ENCODE measurements around the gene RADX.

Gene RADX

GRCh38 chrX:106684207-106684606 lies 72.4 kb downstream of the RADX start:
- Histone ChIP-seq H3K27me3 (replicated peaks; ENCODE audit: insufficient read depth, low read length) (no peaks in the 10 kb centered on the region), H3K27ac (ENCODE audit: low read length) (no peak overlapping the region), H3F3A (ENCODE audit: insufficient read depth, low read length) (no peaks in the 10 kb centered on the region), H3K9ac (ENCODE audit: low read length) (no peak overlapping the region), H3K9me2 (replicated peaks; ENCODE audit: insufficient read depth, low read length) (no peaks in the 10 kb centered on the region), H4K20me1 (ENCODE audit: insufficient read depth, low read length) (no peaks in the 10 kb centered on the region), H3K4me2 (ENCODE audit: low read depth, low read length) (no peak overlapping the region), H3K4me1 (ENCODE audit: low read length) (no peaks in the 10 kb centered on the region), H3K9me3 (replicated peaks; ENCODE audit: insufficient read depth, low read length) (no peaks in the 10 kb centered on the region), H3K79me2 (ENCODE audit: low read length) (no peaks in the 10 kb centered on the region), H3K36me3 (replicated peaks; ENCODE audit: insufficient read depth, low read length) (no peaks in the 10 kb centered on the region), H2AFZ (ENCODE audit: low read length) (no peak overlapping the region), H3K4me3 (ENCODE audit: low read length) (no peak overlapping the region)
- no peak for DNase-seq
- no peak for TF ChIP-seq EZH2 (optimal IDR thresholded peaks at IDR 0.05; ENCODE audit: low read depth, low read length)
- no peak for TF ChIP-seq CTCF (IDR thresholded peaks at IDR 0.05; ENCODE audit: low read length)
- TF ChIP-seq EZH2phosphoT487 (IDR thresholded peaks at IDR 0.05; ENCODE audit: low read length): no peak

- no peaks in the 10 kb centered on the region for H3F3A ChIP-seq (ENCODE audit: insufficient read depth, low read length)
- no peak for DNase-seq
- no peak overlapping the region for H3K4me3 ChIP-seq (ENCODE audit: low read length)
- no peaks in the 10 kb centered on the region for H3K4me1 ChIP-seq (ENCODE audit: low read length)
- no peaks in the 10 kb centered on the region for H3K9me2 ChIP-seq (replicated peaks; ENCODE audit: insufficient read depth, low read length)
- no peaks in the 10 kb centered on the region for H3K9me3 ChIP-seq (replicated peaks; ENCODE audit: insufficient read depth, low read length)
- no peaks in the 10 kb centered on the region for H3K36me3 ChIP-seq (replicated peaks; ENCODE audit: insufficient read depth, low read length)
- no peak overlapping the region for H3K27ac ChIP-seq (ENCODE audit: low read length)
- no peaks in the 10 kb centered on the region for H4K20me1 ChIP-seq (ENCODE audit: insufficient read depth, low read length)
- no peak overlapping the region for H3K9ac ChIP-seq (ENCODE audit: low read length)
- no peak for TF ChIP-seq EZH2 (optimal IDR thresholded peaks at IDR 0.05; ENCODE audit: low read depth, low read length)
- no peak overlapping the region for H2AFZ ChIP-seq (ENCODE audit: low read length)
- no peaks in the 10 kb centered on the region for H3K27me3 ChIP-seq (replicated peaks; ENCODE audit: insufficient read depth, low read length)
- H3K4me2 ChIP-seq (ENCODE audit: low read depth, low read length): no peak overlapping the region
- no peaks in the 10 kb centered on the region for H3K79me2 ChIP-seq (ENCODE audit: low read length)
Observed at GRCh38 chrX:106692425-106693065, 80.8 kb downstream of the RADX start.

- no peak overlapping the region for H2AFZ ChIP-seq (ENCODE audit: low read length)
Observed at GRCh38 chrX:106696502-106696901, 84.7 kb downstream of the RADX start.

More at GRCh38 chrX:106696502-106696901, 84.7 kb downstream of the RADX start:
- H3K9ac ChIP-seq (ENCODE audit: low read length): no peak overlapping the region
- no peaks in the 10 kb centered on the region for H3K27me3 ChIP-seq (replicated peaks; ENCODE audit: insufficient read depth, low read length)
- no peaks in the 10 kb centered on the region for H3K9me3 ChIP-seq (replicated peaks; ENCODE audit: insufficient read depth, low read length)
- no peaks in the 10 kb centered on the region for H3K79me2 ChIP-seq (ENCODE audit: low read length)
- H3K4me1 ChIP-seq (ENCODE audit: low read length): no peaks in the 10 kb centered on the region
- no peaks in the 10 kb centered on the region for H3K36me3 ChIP-seq (replicated peaks; ENCODE audit: insufficient read depth, low read length)
- no peak overlapping the region for H3K4me2 ChIP-seq (ENCODE audit: low read depth, low read length)
- no peaks in the 10 kb centered on the region for H4K20me1 ChIP-seq (ENCODE audit: insufficient read depth, low read length)
- H3K27ac ChIP-seq (ENCODE audit: low read length): no peak overlapping the region
- H3K4me3 ChIP-seq (ENCODE audit: low read length): no peak overlapping the region
- no peak for DNase-seq
- H3F3A ChIP-seq (ENCODE audit: insufficient read depth, low read length): no peaks in the 10 kb centered on the region
- TF ChIP-seq CTCF (IDR thresholded peaks at IDR 0.05; ENCODE audit: low read length): no peak
- TF ChIP-seq EZH2 (optimal IDR thresholded peaks at IDR 0.05; ENCODE audit: low read depth, low read length): no peak
- no peak for TF ChIP-seq EZH2phosphoT487 (IDR thresholded peaks at IDR 0.05; ENCODE audit: low read length)
- no peaks in the 10 kb centered on the region for H3K9me2 ChIP-seq (replicated peaks; ENCODE audit: insufficient read depth, low read length)
